ENCODE results near the gene SNTA1. TPM values are rescaled to one million over a fixed set of nuclear protein-coding genes. Genes with fewer than 3 reads are reported as not detected.

The SNTA1 gene
- total and polyA plus RNA-seq, 2 of the 13 experiments (the other 11 are each of a cell fraction or from before 2014, with no cell fraction given): 16.4 to 18.3 TPM

GRCh38 chr20:33443512-33444239 lies at the start of gene SNTA1 (continued):
- TF ChIP-seq, protein P1, sequence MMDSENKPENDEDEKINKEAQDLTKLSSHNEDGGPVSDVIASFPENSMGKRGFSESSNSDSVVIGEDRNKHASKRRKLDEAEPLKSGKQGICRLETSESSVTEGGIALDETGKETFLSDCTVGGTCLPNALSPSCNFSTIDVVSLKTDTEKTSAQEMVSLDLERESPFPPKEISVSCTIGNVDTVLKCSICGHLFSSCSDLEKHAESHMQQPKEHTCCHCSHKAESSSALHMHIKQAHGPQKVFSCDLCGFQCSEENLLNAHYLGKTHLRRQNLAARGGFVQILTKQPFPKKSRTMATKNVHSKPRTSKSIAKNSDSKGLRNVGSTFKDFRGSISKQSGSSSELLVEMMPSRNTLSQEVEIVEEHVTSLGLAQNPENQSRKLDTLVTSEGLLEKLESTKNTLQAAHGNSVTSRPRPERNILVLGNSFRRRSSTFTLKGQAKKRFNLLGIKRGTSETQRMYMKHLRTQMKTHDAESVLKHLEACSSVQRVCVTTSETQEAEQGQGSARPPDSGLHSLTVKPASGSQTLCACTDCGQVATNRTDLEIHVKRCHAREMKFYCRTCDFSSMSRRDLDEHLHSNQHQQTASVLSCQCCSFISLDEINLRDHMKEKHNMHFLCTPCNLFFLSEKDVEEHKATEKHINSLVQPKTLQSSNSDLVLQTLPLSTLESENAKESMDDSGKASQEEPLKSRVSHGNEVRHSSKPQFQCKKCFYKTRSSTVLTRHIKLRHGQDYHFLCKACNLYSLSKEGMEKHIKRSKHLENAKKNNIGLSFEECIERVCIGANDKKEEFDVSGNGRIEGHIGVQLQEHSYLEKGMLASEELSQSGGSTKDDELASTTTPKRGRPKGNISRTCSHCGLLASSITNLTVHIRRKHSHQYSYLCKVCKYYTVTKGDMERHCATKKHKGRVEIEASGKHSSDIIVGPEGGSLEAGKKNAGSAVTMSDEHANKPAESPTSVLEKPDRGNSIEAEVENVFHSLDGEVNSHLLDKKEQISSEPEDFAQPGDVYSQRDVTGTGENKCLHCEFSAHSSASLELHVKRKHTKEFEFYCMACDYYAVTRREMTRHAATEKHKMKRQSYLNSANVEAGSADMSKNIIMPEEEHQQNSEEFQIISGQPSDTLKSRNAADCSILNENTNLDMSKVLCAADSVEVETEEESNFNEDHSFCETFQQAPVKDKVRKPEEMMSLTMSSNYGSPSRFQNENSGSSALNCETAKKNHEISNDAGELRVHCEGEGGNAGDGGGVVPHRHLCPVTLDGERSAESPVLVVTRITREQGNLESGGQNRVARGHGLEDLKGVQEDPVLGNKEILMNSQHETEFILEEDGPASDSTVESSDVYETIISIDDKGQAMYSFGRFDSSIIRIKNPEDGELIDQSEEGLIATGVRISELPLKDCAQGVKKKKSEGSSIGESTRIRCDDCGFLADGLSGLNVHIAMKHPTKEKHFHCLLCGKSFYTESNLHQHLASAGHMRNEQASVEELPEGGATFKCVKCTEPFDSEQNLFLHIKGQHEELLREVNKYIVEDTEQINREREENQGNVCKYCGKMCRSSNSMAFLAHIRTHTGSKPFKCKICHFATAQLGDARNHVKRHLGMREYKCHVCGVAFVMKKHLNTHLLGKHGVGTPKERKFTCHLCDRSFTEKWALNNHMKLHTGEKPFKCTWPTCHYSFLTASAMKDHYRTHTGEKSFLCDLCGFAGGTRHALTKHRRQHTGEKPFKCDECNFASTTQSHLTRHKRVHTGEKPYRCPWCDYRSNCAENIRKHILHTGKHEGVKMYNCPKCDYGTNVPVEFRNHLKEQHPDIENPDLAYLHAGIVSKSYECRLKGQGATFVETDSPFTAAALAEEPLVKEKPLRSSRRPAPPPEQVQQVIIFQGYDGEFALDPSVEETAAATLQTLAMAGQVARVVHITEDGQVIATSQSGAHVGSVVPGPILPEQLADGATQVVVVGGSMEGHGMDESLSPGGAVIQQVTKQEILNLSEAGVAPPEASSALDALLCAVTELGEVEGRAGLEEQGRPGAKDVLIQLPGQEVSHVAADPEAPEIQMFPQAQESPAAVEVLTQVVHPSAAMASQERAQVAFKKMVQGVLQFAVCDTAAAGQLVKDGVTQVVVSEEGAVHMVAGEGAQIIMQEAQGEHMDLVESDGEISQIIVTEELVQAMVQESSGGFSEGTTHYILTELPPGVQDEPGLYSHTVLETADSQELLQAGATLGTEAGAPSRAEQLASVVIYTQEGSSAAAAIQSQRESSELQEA (CRISPR knock-in tag; IDR thresholded peaks at IDR 0.05; ENCODE audit: not compliant biosample characterization): peak; percentile 33
- TF ChIP-seq PHF5A (CRISPR knock-in tag; IDR thresholded peaks at IDR 0.05; ENCODE audit: low read depth, unreplicated experiment): no peak
- TF ChIP-seq ZSCAN29 (CRISPR knock-in tag; conservative IDR thresholded peaks at IDR 0.05): no peak
- no peak for TF ChIP-seq YEATS2 (CRISPR knock-in tag; IDR thresholded peaks at IDR 0.05; ENCODE audit: borderline replicate concordance)
- TF ChIP-seq, protein P2, sequence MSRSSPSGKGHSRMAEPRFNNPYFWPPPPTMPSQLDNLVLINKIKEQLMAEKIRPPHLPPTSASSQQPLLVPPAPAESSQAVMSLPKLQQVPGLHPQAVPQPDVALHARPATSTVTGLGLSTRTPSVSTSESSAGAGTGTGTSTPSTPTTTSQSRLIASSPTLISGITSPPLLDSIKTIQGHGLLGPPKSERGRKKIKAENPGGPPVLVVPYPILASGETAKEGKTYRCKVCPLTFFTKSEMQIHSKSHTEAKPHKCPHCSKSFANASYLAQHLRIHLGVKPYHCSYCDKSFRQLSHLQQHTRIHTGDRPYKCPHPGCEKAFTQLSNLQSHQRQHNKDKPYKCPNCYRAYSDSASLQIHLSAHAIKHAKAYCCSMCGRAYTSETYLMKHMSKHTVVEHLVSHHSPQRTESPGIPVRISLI (CRISPR knock-in tag; IDR thresholded peaks at IDR 0.05; ENCODE audit: borderline replicate concordance): 0 out of 2 replicates have a peak, but pooled peaks have one; percentile 72
- TF ChIP-seq HOXA7 (CRISPR knock-in tag; IDR thresholded peaks at IDR 0.05): no peak
- peak; percentile 36; the same call in 1 of the 2 replicates for TF ChIP-seq SP5 (CRISPR knock-in tag; IDR thresholded peaks at IDR 0.05; ENCODE audit: borderline replicate concordance, low read depth)
- TF ChIP-seq MTA3 (CRISPR knock-in tag; IDR thresholded peaks at IDR 0.05): no peak
- TF ChIP-seq MYC (CRISPR knock-in tag; IDR thresholded peaks at IDR 0.05; ENCODE audit: borderline replicate concordance): peak; percentile 44; the same call in 1 of the 2 replicates
- TF ChIP-seq RFX1 (IDR thresholded peaks at IDR 0.05): no peak
- no peak for TF ChIP-seq CENPX (CRISPR knock-in tag; IDR thresholded peaks at IDR 0.05)
- TF ChIP-seq ZNF713 (CRISPR knock-in tag; IDR thresholded peaks at IDR 0.05): no peak
- TF ChIP-seq ZNF660 (CRISPR knock-in tag; IDR thresholded peaks at IDR 0.05; ENCODE audit: borderline replicate concordance, low read depth): no peak
- TF ChIP-seq TCF7 (IDR thresholded peaks at IDR 0.05; ENCODE audit: low read depth): no peak
- TF ChIP-seq HHEX (CRISPR knock-in tag; IDR thresholded peaks at IDR 0.05): no peak
- no peak for TF ChIP-seq CC2D1A (CRISPR knock-in tag; IDR thresholded peaks at IDR 0.05)
- peak; percentile 19 for TF ChIP-seq HNRNPLL (IDR thresholded peaks at IDR 0.05; ENCODE audit: low read depth, low read length, poor library complexity, severe bottlenecking)
- peak; percentile 51; the same call in 1 of the 2 replicates for TF ChIP-seq AHR (CRISPR knock-in tag; IDR thresholded peaks at IDR 0.05)
- TF ChIP-seq ZNF567 (CRISPR knock-in tag; IDR thresholded peaks at IDR 0.05; ENCODE audit: borderline replicate concordance): no peak
- TF ChIP-seq, protein P3, sequence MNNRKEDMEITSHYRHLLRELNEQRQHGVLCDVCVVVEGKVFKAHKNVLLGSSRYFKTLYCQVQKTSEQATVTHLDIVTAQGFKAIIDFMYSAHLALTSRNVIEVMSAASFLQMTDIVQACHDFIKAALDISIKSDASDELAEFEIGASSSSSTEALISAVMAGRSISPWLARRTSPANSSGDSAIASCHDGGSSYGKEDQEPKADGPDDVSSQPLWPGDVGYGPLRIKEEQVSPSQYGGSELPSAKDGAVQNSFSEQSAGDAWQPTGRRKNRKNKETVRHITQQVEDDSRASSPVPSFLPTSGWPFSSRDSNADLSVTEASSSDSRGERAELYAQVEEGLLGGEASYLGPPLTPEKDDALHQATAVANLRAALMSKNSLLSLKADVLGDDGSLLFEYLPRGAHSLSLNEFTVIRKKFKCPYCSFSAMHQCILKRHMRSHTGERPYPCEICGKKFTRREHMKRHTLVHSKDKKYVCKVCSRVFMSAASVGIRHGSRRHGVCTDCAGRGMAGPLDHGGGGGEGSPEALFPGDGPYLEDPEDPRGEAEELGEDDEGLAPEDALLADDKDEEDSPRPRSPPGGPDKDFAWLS (CRISPR knock-in tag; IDR thresholded peaks at IDR 0.05; ENCODE audit: borderline replicate concordance): no peak
